AG10803 (cell line): ENCODE data around the gene HGF.
"Not testable (repeated sequence)": the region's sequence is repeated elsewhere in the genome, so short reads cannot be mapped to it uniquely, and the experiment has no call there.

Source experiments
- DNase-seq: peaks from one replicate; pipeline ENCODE4 v3.0.0; 2010; ENCODE audit warnings: low read depth
- H3K4me3 ChIP-seq: 2 replicates; pipeline ENCODE4 v1.5.1; 2011; ENCODE audit warnings: mild to moderate bottlenecking, low read length, control low read depth
- CTCF ChIP-seq: conservative IDR thresholded peaks from 2 replicates; pipeline ENCODE4 v1.5.1; 2011; ENCODE audit warnings: mild to moderate bottlenecking, low read length, control low read depth, inconsistent platforms

HGF gene

GRCh38 chr7:81769891-81770727, at the start of gene HGF:
TSS of gene HGF (minus strand) at chr7:81770047. CDS start at chr7:81769971, 76 bp downstream.
- H3K4me3 ChIP-seq = peak within 1 kb of the TSS; percentile 40
- DNase-seq = peak; percentile 59
- TF ChIP-seq CTCF = peak; percentile 33; the same call in 1 of the 2 replicates

- H3K4me3 ChIP-seq = no peak overlapping the region
- peak; percentile 16 for DNase-seq
- no peak for TF ChIP-seq CTCF
Measured at GRCh38 chr7:81816312-81816711, 46.5 kb upstream of the HGF start.

DNA sequence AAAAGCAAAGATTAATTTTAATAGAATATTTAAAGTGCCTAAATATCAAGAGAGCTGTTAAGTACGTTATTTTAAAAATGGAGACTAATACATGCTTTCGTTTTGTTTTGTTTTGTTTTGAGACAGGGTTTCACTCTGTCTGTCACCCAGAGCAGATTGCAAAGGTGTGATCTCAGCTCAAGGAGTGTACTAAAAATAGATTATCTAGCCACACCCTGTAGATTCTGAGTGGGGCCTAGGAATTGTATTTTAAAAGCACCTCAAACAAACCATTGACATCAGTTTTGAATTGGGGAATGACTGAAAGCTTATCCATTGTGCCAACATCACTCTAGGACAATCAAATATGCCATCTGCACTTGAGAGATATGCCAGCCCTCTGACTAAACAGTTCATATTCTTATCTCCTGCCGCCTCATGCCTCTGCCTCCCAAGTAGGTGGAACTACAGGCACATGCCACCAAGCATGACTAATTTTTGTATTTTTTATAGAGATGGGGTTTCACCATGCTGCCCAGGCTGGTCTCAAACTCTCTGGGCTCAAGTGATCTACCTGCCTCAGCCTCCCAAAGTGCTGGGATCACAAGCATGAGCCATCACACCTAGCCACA, 43.1 kb upstream of the HGF start:
- H3K4me3 ChIP-seq, DNase-seq: not testable (repeated sequence)

- H3K4me3 ChIP-seq = no peak overlapping the region
- no peak for TF ChIP-seq CTCF
- no peak for DNase-seq
Measured at GRCh38 chr7:81811956-81812865, 42.4 kb upstream of the HGF start.

- H3K4me3 ChIP-seq = no peak overlapping the region
- no peak for DNase-seq
- no peak for TF ChIP-seq CTCF
Measured at GRCh38 chr7:81810476-81811155, 40.8 kb upstream of the HGF start.

GRCh38 chr7:81808310-81808709, 38.5 kb upstream of the HGF start:
- DNase-seq, H3K4me3 ChIP-seq: not testable (repeated sequence)

GRCh38 chr7:81803267-81803666, 33.4 kb upstream of the HGF start:
- TF ChIP-seq CTCF = no peak
- no peak overlapping the region for H3K4me3 ChIP-seq
- no peak for DNase-seq
